ENCODE results near the gene CCDC136. TPM values are rescaled to one million over a fixed set of nuclear protein-coding genes. Genes with fewer than 3 reads are reported as not detected.
A peak's percentile ranks its signal among the peaks of the same experiment; 100 is the strongest.

Gene CCDC136
- 7.2 and 10.0 TPM in 2 replicates for total RNA-seq

GRCh38 chr7:128791121-128791971 is at the start of gene CCDC136:
Gene CCDC136, plus strand, starts transcription at chr7:128791968. Its CDS starts 444 bp downstream, at chr7:128792412.
- no peak for TF ChIP-seq CTCF (IDR thresholded peaks at IDR 0.05; ENCODE audit: extremely low read depth, low read depth, low read length)
- Histone ChIP-seq H3K4me2 (ENCODE audit: insufficient read depth, low read length) (peak within 1 kb of the TSS; percentile 90), H2AFZ (ENCODE audit: low read length) (peak within 1 kb of the TSS; percentile 85), H4K20me1 (ENCODE audit: insufficient read depth, low read length) (no peaks in the 10 kb centered on the region), H3K79me2 (ENCODE audit: insufficient read depth, low read length) (no peaks in the 10 kb centered on the region), H3K4me3 (ENCODE audit: insufficient read depth, low read length) (peak within 1 kb of the TSS; percentile 80), H3K36me3 (ENCODE audit: insufficient read depth, low read length) (no peaks in the 10 kb centered on the region), H3K27me3 (ENCODE audit: insufficient read depth, low read length) (peaks cover 12% of the 10 kb centered on the region), H3K27ac (ENCODE audit: low read depth, low read length) (no peak within 1 kb of the TSS), H3K9me3 (ENCODE audit: low read depth, low read length) (no peaks in the 10 kb centered on the region), H3K4me1 (ENCODE audit: insufficient read depth, low read length) (peaks cover 3% of the 10 kb centered on the region)
- DNase-seq (ENCODE audit: insufficient read length, low spot score, missing footprints) = peak; percentile 97

- TF ChIP-seq CTCF (IDR thresholded peaks at IDR 0.05; ENCODE audit: extremely low read depth, low read depth, low read length) = no peak
- H3K79me2 ChIP-seq (ENCODE audit: insufficient read depth, low read length) = peaks cover 80% of the 10 kb centered on the region
- peak overlapping the region; percentile 99 for H3K27ac ChIP-seq (ENCODE audit: low read depth, low read length)
- peaks cover 13% of the 10 kb centered on the region for H3K36me3 ChIP-seq (ENCODE audit: insufficient read depth, low read length)
- peaks cover 64% of the 10 kb centered on the region for H4K20me1 ChIP-seq (ENCODE audit: insufficient read depth, low read length)
- no peak overlapping the region for H2AFZ ChIP-seq (ENCODE audit: low read length)
- peaks cover 51% of the 10 kb centered on the region for H3K4me1 ChIP-seq (ENCODE audit: insufficient read depth, low read length)
- no peaks in the 10 kb centered on the region for H3K9me3 ChIP-seq (ENCODE audit: low read depth, low read length)
- peak overlapping the region; percentile 82 for H3K4me2 ChIP-seq (ENCODE audit: insufficient read depth, low read length)
- no peaks in the 10 kb centered on the region for H3K27me3 ChIP-seq (ENCODE audit: insufficient read depth, low read length)
- peak overlapping the region; percentile 95 for H3K4me3 ChIP-seq (ENCODE audit: insufficient read depth, low read length)
- peak; percentile 85 for DNase-seq (ENCODE audit: insufficient read length, low spot score, missing footprints)
These were observed 49.6 kb upstream of the CCDC136 start for GRCh38 chr7:128742206-128742605.

- TF ChIP-seq CTCF (IDR thresholded peaks at IDR 0.05; ENCODE audit: extremely low read depth, low read depth, low read length) = no peak
- H3K36me3 ChIP-seq (ENCODE audit: insufficient read depth, low read length) = peaks cover 23% of the 10 kb centered on the region
- no peaks in the 10 kb centered on the region for H3K9me3 ChIP-seq (ENCODE audit: low read depth, low read length)
- peak; percentile 39 for DNase-seq (ENCODE audit: insufficient read length, low spot score, missing footprints)
- H3K79me2 ChIP-seq (ENCODE audit: insufficient read depth, low read length) = peaks cover 91% of the 10 kb centered on the region
- peak overlapping the region; percentile 99 for H3K27ac ChIP-seq (ENCODE audit: low read depth, low read length)
- no peaks in the 10 kb centered on the region for H3K27me3 ChIP-seq (ENCODE audit: insufficient read depth, low read length)
- no peak overlapping the region for H2AFZ ChIP-seq (ENCODE audit: low read length)
- H3K4me2 ChIP-seq (ENCODE audit: insufficient read depth, low read length) = peak overlapping the region; percentile 82
- H4K20me1 ChIP-seq (ENCODE audit: insufficient read depth, low read length) = peaks cover 74% of the 10 kb centered on the region
- H3K4me3 ChIP-seq (ENCODE audit: insufficient read depth, low read length) = peak overlapping the region; percentile 11
- H3K4me1 ChIP-seq (ENCODE audit: insufficient read depth, low read length) = peaks cover 48% of the 10 kb centered on the region
These were observed 48.5 kb upstream of the CCDC136 start for GRCh38 chr7:128743112-128743772.

Measured in osteoblast (primary cell).